Activated CD8-positive, alpha-beta memory T cell treated with anti-CD3 and anti-CD28 coated beads, Interleukin-2, amount 50 U/mL, for 48 hours (primary cell): Measurements from ENCODE around the gene NEK3.
"Not testable (repeated sequence)": the region's sequence is repeated elsewhere in the genome, so short reads cannot be mapped to it uniquely, and the experiment has no call there.

Experiments
- DNase-seq: peaks from one replicate; pipeline ENCODE4 v3.0.0-alpha.2; 2020

The NEK3 gene

DNA sequence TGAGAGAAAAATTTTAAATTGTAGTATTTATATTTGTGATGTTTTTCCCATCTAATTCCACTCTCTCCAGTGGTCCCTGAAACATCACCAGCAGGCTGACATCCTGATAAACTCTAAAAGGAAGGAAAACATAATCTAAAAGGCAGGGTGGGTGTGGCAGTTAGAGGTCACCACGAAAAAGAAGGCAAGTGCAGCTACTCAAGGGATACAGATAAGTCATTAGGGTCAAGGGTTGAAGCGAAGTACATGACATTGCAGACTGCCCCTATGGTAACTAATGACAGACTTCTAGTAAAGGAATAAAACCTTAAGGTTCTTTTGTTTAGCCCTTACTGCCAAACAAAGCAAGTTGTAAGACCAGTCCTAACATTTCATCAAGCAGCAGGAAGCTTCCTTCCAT, 6.0 kb upstream of the NEK3 start:
- DNase-seq: no peak

DNA sequence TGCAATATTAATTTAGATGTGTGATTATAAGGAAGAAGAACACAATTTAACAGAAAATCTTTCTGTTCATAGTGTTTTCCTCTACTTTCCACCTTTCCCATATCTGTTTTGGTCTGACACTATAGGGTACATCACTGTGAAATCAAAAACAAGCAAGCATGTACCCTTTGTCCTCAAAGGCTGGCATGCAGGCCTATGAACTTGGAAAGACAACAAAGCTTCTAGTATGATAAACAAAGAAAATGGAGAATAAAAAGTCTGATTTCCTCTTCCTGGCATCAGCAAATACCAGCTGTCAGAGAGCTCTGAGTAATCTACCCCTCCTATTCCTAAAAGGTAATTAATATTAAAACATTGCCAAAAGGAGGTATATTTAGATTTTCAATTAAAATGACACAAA, 5.6 kb upstream of the NEK3 start:
- DNase-seq: no peak

DNA sequence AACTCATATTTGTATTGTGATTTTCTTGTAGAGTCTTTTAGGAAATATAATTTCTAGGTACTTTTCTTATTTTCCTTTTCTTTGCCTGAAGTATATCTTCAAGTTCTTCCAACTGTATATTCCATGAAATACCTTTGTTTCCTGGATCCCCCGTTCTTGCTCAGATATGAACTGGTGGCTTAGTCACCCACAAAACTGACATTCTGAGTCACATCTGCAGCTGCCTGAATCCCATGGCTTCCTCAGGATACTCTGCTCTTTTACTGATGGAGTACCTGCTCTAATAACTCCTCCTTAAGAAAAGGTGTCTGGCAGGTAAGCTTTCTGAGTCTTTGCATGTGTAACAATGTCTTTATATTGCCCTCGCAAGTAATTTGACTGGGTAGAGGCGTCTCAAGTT, 4.5 kb upstream of the NEK3 start:
- DNase-seq: not testable (repeated sequence)

DNA sequence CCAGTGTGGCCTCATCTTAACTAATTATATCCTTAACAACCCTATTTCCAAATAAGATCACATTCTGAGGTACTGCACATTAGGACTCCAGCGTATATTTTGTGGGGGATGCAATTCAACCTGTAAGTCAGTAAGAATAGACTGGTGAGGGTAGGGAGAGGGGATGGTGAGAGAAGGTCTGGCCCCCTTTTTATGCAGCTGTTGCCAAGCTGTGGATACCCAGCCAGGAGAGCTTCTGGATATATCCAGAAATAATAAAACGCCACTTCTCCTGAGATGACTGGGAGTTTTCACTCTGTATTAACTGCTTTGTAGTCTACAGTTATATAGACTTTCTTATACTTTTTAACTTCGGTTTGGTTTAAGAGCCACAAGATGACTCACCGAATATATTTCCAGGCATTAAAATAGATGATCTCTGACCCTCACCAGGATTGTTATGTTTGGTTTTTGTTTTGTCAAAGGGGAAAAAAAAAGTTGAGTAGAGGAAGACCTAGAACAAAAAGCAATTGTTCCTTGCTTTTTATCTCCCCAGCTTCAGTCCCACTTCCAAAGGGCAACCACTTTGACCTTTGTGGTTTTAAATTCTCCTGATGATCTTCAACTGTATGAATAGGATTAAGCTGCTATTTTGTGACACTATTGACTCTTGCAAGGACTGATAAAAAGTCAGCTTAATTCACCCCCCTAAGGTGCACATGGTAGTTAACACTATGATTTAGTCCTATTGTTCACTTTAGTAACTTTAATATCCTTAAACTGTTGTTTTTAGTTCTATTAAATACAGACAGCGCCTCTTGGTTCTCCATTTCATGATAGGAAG, 3.1 kb upstream of the NEK3 start:
- DNase-seq: no peak

DNA sequence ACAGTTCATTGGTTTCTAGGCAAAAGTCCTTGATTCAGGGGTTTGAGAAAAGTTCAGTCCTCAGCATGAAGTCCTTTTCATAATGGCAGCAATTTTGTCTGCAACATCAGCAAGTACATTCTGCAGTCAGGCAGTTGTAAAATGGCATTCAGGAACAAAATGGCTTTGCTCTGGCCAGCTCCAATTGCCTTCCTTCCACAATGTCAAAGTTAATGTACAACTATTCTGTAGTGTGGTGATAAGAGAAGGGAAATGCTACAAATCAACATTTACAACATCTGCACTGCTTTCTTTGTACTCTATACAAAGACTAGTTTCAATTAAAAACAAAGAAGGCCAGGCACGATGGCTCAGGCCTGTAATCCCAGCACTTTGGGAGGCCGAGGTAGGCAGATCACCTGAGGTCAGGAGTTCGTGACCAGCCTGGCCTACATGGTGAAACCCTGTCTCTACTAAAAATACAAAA, 1.8 kb upstream of the NEK3 start:
- no peak for DNase-seq

DNA sequence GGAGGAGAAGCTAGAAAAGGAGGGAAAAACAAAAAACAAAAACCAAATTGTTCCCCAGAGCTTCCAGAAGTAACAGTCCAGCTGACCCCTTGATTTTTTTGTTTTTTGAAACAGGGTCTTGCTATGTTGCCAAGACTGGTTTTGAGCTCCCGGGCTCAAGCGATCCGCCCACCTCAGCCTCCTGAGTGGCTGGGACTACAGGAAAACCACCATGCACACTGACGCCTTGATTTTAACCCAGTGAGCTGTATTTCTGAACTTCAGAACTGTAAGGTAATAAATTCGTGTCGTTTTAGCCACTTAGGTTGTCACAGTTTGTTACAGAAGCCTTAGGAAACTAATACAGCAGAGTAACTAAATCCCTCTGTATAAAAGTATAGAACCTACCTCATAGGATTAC, 1.1 kb upstream of the NEK3 start:
- no peak for DNase-seq

DNA sequence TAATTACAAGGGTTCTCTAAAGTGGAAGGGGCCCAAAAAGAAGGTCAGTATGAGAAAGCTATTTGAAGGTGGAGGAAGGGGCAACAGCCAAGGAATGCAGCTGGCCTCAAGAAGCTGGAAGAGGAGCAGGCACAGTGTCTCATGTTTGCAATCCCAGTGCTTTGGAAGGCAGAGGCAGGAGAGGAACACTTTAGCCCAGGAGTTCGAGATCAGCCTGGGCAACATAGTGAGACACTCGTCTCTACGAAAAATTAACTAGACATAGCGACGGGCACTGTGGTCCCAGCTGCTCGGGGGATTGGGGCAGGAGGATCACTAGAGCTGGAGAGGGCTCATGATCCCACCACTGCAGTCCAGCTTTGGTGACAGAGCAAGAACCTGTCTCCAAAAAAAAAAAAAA, 656 bp upstream of the NEK3 start:
- DNase-seq: no peak

DNA sequence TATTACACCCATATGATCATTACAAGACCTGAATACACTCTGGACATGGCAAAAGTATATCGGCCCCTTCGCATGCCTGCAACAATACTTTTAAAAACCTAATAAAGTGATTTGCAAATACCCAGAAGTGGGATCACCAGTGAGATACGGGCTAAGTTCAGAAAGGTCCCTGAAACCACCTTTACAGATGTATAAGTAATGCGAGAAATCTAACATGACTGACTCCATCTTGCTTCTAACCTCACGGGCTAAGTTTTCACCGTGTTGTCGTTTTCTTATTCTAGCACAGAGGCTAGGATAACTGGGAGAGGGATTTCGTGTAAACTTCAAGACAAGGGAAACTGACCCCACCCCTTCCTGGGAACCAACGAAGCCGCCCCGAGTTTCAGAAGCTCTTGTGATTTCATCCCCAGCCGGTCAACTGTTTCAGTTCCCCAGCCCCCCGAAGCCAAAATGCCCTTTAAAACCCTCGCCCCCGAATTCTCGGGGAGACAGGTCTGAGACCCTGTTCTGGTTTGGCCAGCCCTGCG, 703 bp downstream of the NEK3 start:
- no peak for DNase-seq

DNA sequence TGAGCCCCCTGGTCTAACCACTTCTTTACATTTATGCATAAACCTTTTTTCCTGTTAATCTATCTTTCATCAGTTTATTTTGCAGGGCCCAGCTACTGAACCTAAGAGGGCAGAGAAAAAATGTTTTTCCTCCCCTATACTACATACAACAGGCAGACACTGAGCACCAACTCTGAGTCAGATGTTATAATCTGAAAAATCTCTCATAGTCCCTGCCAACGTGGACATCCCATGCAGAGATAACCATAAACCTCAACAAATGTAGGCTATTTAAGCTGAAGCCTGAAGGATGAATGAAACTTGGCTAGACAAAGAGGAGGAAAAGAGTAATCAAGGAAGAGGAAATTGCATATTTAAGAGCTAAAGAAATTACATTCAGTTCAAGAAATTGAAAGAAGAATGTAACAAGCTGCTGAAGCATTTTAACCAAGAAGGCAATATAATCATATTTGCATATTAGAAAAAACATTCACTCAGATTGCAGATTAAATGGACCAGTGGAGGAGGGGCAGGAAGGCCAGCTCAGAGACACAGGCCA, 2.6 kb downstream of the NEK3 start:
- no peak for DNase-seq

DNA sequence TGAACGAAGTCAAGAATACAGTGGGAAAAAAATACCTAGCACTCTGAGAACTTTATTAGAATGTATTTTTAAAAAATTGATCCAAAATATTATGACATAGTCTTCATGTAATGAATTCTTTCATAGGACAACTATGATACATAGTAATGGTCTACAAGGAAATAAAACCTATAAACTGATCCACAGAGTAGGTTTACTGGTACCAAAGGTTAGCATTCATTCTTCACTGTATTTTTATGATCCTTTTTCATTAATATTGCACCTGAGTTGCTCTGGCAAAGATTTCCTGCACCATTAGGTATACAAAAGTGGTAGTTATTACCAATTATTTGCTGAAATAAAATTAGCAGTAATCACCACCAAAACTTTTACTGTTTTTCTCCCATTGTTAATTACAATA, 4.2 kb downstream of the NEK3 start:
- DNase-seq: no peak

DNA sequence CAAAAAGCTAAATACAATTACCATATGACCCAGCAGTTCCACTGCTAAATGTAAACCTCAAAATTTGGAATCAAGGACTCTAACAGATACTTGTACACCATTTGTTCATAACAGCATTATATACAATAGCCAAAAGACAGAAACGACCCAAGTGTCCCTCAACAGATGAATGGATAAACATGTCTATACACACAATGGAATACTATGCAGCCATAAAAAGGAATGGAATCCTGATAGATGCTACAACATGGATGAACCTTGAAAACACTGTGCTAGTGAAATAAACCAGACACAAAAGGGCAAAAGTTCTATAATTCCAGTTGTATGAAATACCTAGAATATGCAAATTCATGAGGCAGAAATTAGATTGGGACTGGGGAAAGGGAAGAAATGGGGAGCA, 12.2 kb downstream of the NEK3 start:
- DNase-seq: no peak

DNA sequence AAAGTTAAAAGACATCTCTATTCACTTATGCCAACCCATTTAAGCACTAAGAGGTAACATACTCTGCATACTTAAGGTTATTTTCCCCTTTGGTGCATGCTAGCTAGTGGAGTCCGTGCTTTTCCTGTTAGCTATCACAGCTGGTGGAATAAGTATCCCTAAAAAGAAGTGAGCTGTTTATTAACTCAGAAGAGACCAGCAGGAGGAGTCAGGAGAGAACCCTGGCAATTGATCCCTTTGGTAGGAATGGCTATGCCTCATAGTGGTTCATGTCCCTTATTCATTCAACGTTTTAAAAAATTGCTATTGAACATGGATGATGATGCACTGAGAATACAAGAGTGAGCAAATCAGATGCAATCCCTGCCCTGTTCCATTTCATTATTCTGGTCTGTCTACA, 18.1 kb downstream of the NEK3 start:
- DNase-seq: no peak

DNA sequence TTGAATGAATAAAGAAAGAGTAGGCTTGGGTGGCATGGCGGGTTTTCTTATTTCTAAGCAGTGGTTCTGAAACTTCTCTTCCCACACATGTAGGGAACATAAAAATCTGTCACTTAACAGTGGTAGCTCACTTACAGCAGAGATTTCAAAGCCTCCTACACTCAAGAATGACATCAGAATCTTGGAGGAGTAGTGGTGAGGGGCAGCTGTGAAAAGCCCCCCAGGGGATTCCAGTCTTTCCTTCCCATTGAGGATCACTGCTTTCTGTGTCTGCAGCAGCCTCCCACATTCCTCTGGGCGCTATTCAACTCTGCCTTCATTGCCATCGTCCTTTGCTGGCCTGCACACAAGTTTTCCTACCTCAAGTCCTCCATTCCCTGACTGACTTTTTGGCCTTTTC, 21.9 kb downstream of the NEK3 start:
- no peak for DNase-seq

DNA sequence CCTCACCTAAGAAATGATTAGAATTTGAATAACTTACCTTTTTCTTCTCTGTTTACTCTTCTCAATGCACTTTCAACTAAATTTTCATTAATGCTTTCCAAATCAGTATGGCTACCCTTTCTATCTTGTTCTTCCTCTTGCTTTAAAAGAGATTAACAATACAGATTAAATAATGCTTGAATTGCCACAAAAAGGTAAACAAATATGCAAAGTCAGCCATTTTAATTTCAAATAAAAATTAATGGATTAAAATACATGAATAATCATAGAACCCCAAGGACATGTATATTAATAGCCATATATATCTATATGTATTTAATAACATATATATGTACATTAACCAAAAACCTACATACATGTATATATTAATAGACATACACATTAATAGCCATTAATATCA, 22.6 kb downstream of the NEK3 start:
- DNase-seq: no peak

DNA sequence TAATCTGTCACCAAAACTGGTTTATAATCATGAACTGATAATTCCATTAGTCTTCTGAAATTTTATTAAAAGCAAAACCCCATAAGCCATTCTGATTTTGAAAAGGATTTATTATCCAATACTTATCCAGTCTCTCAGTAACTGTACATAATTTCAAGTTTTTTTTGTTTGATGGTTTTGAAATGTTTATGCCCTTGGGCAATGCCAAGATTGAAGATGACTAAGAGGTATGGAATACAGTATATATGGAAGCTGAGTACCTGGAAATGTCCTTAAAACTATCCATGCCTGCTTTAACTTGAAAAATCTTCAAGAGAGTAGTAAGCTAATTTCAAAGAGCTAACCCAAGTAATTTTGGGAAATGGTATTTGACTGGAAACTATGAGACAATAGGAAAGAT, 28.8 kb downstream of the NEK3 start:
- no peak for DNase-seq

DNA sequence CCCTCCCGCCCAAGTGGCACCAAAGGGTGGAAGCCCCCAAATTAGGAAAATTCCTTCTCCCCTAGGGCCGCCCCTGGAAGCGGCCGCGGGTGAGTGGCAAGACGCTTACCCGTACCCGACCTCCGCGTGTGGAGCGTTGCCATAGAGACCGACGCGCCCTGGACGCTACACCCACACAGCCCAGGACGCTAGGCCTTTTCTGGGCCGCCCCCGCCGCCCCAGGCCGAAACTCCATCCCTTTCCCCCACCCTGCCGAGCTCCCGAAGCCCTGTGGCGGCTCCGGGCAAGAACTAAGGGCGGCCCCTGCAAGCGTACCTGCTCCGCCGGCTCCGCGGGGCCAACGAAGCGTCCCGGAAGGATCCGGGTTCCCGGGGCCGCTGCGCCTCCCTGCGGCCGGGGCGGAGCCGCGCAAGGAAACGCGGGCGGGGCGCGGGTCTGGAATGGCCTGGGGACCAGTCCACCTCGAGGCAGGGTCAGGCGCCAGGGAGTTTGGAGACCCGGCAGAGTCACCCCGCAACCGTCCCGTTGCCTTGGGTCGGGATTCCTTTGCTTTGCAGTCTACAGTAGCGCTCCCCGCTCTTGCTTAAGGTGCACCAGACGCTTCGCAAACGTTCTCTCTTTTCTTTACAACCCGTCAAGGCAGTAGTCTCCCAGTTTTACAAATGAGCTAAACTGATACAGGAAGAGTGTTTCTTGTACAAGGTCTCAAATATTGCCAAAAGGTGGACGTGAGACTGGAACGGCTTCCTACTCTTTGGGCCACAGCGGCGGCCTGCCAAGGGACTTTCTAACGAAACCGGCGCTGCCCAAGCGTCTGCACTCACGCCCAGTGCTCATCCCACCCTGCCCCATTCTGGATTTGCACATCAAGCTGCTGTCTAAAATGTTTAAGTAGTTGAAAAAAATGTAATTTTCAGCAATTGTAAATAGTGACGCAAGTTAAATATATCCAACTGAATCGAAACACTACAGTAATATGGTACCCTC, 30.4 kb downstream of the NEK3 start, which contains the start of gene NEK5:
Gene NEK5 (minus strand): TSS at position 360 of the 987 bp plus-strand sequence. CDS start 1,591 bp downstream, outside the sequence.
- peak; percentile 84 for DNase-seq

DNA sequence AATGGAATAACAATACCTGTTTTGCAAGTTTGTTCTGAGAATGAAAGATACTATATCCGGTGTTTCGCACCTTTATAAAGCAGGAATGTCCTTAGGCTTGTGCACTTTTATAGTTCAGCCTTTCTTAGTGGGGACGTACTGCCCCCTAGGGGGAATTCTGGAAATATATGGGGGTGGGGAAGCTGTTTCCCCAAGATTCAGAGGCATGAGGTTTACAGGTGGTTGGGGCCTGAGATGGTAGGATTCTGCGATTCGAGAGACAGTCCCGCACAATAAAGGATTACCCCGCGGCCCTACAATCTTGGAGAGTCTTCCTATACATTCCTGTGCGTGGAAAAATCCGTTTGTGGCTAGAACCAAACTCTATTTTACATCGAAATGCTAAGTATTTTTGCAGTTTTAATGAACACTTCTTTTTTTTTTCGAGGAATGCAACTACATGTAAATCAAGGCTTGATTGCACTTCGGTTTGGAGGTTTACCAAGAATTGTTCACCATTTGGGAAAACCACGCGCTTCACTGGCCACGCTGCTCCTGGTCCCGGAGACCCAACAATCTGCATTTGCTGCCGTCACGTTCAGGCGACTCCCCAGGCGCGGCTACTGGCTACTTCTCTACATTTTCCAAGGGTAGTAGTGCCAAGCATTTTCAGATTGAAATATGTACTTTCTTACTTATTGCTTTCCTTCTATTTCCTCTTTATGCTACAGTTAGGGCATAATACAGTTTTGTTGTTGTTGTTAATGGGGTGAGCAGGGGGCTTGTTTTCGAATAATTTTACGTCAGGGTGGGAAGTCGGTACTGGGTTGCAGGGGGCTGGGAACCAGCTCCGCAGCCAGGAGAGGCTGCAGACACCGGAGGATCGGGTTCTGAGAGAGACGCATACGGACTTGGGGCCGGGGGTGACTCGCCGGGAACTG, 31.4 kb downstream of the NEK3 start:
- peak; percentile 57 for DNase-seq

DNA sequence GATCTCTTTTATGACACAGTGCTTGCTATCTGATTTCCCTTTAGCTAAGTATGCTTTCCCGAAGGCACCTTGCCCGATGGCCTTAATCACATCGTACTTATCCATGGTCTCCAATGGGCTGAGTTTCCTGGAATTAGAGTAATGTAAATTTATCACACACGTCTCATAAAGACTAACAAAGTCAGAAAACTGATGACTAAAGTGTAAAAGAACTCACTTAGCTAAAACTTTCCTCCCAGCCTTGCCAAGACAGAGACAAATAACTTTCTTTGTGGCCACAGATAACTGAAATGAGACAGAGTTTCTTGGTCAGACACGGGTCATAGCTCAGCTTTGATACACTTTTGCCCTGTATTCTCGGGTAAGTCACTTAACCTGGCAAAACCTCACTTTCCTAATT, 32.0 kb downstream of the NEK3 start:
- DNase-seq: no peak

DNA sequence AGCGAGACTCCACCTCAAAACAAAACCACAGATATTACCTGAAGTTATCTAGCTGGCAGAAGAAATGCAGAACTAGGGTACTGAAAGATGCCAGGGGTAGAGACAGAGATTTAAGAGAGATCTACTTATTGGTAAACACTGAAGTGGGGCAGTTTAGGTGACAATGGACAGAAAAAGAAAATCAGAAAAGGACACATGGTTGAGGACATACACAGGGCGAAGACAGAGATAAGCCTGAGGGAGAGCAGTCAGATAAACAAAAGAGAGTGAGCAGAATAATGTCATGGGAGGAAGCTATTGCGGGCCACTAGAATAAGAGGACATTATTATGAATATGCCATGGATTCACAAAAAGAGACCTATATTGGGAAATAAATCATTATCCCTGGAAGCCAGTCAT, 33.9 kb downstream of the NEK3 start:
- no peak for DNase-seq

DNA sequence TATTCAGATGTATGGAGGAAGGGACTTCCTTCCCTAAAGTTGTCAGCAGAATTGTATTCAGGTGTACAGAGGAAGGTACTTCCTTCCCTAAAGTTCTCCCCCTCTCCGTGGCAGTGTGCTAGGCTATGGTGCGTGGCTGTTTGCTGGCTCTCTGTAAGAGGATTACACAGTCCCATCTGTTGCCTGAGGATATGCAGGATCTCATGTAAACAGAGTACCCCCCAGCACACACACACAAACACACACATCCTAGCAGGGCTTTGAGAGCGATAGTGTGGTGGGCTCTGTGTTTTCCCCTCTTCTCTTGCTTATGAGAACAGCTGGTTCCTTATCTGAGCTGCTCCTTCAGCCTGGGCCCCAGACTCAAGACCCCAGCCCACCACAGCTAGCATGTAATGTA, 40.8 kb downstream of the NEK3 start:
- DNase-seq: no peak

DNA sequence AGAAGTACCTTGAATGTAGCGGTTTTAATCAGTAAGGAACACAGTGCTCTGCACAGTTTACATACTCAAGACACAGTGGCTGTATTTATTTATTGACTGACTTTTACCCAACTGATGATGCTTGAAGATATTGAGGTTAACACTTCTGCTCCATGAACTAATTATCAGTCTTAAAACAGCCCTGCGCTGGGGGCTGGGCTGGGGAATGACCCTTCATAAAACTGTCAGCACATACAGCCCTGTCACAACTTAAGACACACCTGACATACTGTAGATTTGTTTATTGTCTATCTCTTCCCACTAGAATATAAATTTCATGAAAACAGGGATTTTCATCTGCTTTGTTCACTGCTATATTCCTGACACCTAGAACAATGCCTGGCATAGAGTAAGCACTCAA, 41.3 kb downstream of the NEK3 start:
- DNase-seq: no peak

DNA sequence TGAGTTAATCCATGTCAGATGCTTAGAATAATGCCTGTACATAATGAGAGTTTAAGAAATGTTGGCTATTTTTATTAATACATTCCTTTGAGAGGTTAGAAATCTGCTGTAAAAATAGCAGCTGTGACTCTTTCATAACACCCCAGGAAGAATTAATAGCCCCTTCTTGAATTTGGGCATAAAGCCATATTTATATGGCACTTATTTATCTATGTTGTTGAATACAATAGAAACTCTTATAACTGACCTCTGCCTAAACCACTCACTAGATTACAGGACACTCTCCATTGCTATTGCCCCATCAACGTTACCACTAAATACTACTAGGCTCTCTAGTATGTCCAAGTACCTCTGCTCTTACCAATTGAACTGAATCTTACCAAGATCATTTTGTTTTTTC, 46.8 kb downstream of the NEK3 start:
- DNase-seq: no peak
